A549 (cell line): Measurements from ENCODE around the gene EXOC6.
"Not testable (repeated sequence)": the region's sequence is repeated elsewhere in the genome, so short reads cannot be mapped to it uniquely, and the experiment has no call there.

ENCODE experiments used
- CEBPB ChIP-seq, 2 experiments: fragments of >200 bp in 1 of 2; sonication (Bioruptor Twin) in 1 of 2; formaldehyde crosslinking in 1 of 2; IDR thresholded peaks; 2 replicates each; pipeline ENCODE4 v1.6.1; 2012 to 2016
- CHD2 ChIP-seq: fragments of 150-350 bp; IDR thresholded peaks from 2 replicates; pipeline ENCODE4 v1.6.1; 2014; ENCODE audit warnings: low read length; ENCODE audit not compliant: partially characterized antibody
- EP300 ChIP-seq, 2 experiments: fragments of >200 bp; sonication (Bioruptor Twin); formaldehyde crosslinking; IDR thresholded peaks; 2 replicates in 1 of 2; 3 replicates in 1 of 2; pipeline ENCODE4 v1.6.1; 2016 to 2017
- FOSL2 ChIP-seq, 2 experiments: fragments of 450-650 bp in 1 of 2; fragments of >200 bp in 1 of 2; sonication (Bioruptor Twin) in 1 of 2; formaldehyde crosslinking; IDR thresholded peaks; 2 replicates each; pipeline versions ENCODE4 v1.5.0 to v1.6.1; 2016 to 2020; ENCODE audit warnings: mild to moderate bottlenecking in 1 of 2, moderate library complexity in 1 of 2
- HDAC2 ChIP-seq: fragments of 200-600 bp; sonication (generic); IDR thresholded peaks from 2 replicates; pipeline ENCODE4 v1.6.1; 2016
- JUN ChIP-seq, 2 experiments: fragments of >200 bp; sonication (Bioruptor Twin); formaldehyde crosslinking; IDR thresholded peaks; 2 replicates in 1 of 2; 3 replicates in 1 of 2; pipeline ENCODE4 v1.6.1; 2016 to 2017
- MYC ChIP-seq: IDR thresholded peaks from 2 replicates; pipeline ENCODE4 v1.6.1; 2012; ENCODE audit warnings: mild to moderate bottlenecking, inconsistent platforms, low read length, improper control_type of control experiment, borderline replicate concordance
- PHF8 ChIP-seq: fragments of 200-600 bp; sonication (generic); IDR thresholded peaks from 2 replicates; pipeline ENCODE4 v1.6.1; 2016; ENCODE audit warnings: low read depth, mild to moderate bottlenecking, antibody characterized with exemption, moderate library complexity, borderline replicate concordance
- POLR2A ChIP-seq: IDR thresholded peaks from 2 replicates; pipeline ENCODE4 v1.6.1; 2012; ENCODE audit warnings: mild to moderate bottlenecking, low read length
- SMC3 ChIP-seq: fragments of >200 bp; sonication (Bioruptor Twin); formaldehyde crosslinking; IDR thresholded peaks from 3 replicates; pipeline ENCODE4 v1.6.1; 2018; ENCODE audit warnings: inconsistent platforms
- TF ChIP-seq, protein P1 (sequence below): fragments of >200 bp; sonication (Bioruptor Twin); formaldehyde crosslinking; IDR thresholded peaks from 3 replicates; pipeline ENCODE4 v1.5.1; 2016
- TF ChIP-seq, protein P2 (sequence below): IDR thresholded peaks from 2 replicates; pipeline ENCODE4 v1.6.1; 2012
- TF ChIP-seq, protein P3 (sequence below): IDR thresholded peaks from 2 replicates; pipeline ENCODE4 v1.6.1; 2012
- TF ChIP-seq, protein P4 (sequence below): fragments of 450-650 bp; IDR thresholded peaks from 2 replicates; pipeline ENCODE4 v1.6.1; 2014; ENCODE audit warnings: antibody characterized with exemption

DNA sequence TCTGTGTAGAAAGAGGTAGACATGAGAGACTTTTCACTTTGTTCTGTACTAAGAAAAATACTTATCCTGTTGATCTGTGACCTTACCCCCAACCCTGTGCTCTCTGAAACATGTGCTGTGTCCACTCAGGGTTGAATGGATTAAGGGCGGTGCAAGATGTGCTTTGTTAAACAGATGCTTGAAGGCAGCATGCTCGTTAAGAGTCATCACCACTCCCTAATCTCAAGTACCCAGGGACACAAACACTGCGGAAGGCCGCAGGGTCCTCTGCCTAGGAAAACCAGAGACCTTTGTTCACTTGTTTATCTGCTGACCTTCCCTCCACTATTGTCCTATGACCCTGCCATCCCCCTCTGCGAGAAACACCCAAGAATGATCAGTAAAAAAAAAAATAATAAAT, 128.0 kb downstream of the EXOC6 start:
- TF ChIP-seq CEBPB (IDR thresholded peaks at IDR 0.05); POLR2A; PHF8; HDAC2; MYC; SMC3; CHD2; JUN (IDR thresholded peaks at IDR 0.05); FOSL2 (IDR thresholded peaks at IDR 0.05); FOSL2 (CRISPR knock-in tag; IDR thresholded peaks at IDR 0.05); EP300 (IDR thresholded peaks at IDR 0.05): not testable (repeated sequence)
- TF ChIP-seq, protein P1, sequence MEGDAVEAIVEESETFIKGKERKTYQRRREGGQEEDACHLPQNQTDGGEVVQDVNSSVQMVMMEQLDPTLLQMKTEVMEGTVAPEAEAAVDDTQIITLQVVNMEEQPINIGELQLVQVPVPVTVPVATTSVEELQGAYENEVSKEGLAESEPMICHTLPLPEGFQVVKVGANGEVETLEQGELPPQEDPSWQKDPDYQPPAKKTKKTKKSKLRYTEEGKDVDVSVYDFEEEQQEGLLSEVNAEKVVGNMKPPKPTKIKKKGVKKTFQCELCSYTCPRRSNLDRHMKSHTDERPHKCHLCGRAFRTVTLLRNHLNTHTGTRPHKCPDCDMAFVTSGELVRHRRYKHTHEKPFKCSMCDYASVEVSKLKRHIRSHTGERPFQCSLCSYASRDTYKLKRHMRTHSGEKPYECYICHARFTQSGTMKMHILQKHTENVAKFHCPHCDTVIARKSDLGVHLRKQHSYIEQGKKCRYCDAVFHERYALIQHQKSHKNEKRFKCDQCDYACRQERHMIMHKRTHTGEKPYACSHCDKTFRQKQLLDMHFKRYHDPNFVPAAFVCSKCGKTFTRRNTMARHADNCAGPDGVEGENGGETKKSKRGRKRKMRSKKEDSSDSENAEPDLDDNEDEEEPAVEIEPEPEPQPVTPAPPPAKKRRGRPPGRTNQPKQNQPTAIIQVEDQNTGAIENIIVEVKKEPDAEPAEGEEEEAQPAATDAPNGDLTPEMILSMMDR, result not testable (repeated sequence)
- TF ChIP-seq, protein P2, sequence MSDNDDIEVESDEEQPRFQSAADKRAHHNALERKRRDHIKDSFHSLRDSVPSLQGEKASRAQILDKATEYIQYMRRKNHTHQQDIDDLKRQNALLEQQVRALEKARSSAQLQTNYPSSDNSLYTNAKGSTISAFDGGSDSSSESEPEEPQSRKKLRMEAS, result not testable (repeated sequence)
- TF ChIP-seq, protein P3, sequence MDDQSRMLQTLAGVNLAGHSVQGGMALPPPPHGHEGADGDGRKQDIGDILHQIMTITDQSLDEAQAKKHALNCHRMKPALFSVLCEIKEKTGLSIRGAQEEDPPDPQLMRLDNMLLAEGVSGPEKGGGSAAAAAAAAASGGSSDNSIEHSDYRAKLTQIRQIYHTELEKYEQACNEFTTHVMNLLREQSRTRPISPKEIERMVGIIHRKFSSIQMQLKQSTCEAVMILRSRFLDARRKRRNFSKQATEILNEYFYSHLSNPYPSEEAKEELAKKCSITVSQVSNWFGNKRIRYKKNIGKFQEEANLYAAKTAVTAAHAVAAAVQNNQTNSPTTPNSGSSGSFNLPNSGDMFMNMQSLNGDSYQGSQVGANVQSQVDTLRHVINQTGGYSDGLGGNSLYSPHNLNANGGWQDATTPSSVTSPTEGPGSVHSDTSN, result not testable (repeated sequence)
- TF ChIP-seq, protein P4, sequence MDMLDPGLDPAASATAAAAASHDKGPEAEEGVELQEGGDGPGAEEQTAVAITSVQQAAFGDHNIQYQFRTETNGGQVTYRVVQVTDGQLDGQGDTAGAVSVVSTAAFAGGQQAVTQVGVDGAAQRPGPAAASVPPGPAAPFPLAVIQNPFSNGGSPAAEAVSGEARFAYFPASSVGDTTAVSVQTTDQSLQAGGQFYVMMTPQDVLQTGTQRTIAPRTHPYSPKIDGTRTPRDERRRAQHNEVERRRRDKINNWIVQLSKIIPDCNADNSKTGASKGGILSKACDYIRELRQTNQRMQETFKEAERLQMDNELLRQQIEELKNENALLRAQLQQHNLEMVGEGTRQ, result not testable (repeated sequence)
